CD8-positive, alpha-beta memory T cell (primary cell): ENCODE measurements around the gene C11orf16. TPM values are rescaled to one million over a fixed set of nuclear protein-coding genes. Genes with fewer than 3 reads are reported as not detected.

ENCODE experiments used
- CTCF ChIA-PET: fragments of 350-600 bp; sonication (Branson Sonifier 250); formaldehyde crosslinking; loops from one replicate; lab custom pipeline; 2021; ENCODE audit warnings: antibody characterized with exemption; lab: Charles Lee
- POLR2A ChIA-PET: fragments of 350-600 bp; sonication (Branson Sonifier 250); formaldehyde crosslinking; loops from one replicate; lab custom pipeline; 2021; ENCODE audit warnings: antibody characterized with exemption; lab: Charles Lee
- DNase-seq, 5 donors: peaks; one replicate each; pipeline versions ENCODE4 v3.0.0 to v3.0.0-alpha.2; 2020 to 2022; ENCODE audit warnings: mixed read lengths in 1 of 5
- H3K27ac ChIP-seq: one replicate; pipeline ENCODE4 v1.7.0; 2013; ENCODE audit warnings: low read depth, mild to moderate bottlenecking, low read length, moderate library complexity
- H3K27me3 ChIP-seq: 2 replicates; pipeline ENCODE4 v1.7.0; 2013; ENCODE audit warnings: low read length, mild to moderate bottlenecking; ENCODE audit not compliant: insufficient read depth, poor library complexity, severe bottlenecking
- H3K36me3 ChIP-seq: 2 replicates; pipeline ENCODE4 v1.7.0; 2013; ENCODE audit warnings: mild to moderate bottlenecking, low read length, moderate library complexity; ENCODE audit not compliant: insufficient read depth
- H3K4me1 ChIP-seq: 2 replicates; pipeline ENCODE4 v1.7.0; 2013; ENCODE audit warnings: mild to moderate bottlenecking, low read length, moderate library complexity; ENCODE audit not compliant: insufficient read depth
- H3K4me3 ChIP-seq: 2 replicates; pipeline ENCODE4 v1.7.0; 2013; ENCODE audit warnings: mild to moderate bottlenecking, low read length
- H3K9me3 ChIP-seq: 2 replicates; pipeline ENCODE4 v1.7.0; 2013; ENCODE audit warnings: mild to moderate bottlenecking, low read length
- H3K27ac Mint-ChIP-seq, 8 donors: one replicate each; pipeline ENCODE4 v1.8.0; 2020 to 2021; ENCODE audit warnings: mixed read lengths in 8 of 8, mild to moderate bottlenecking in 6 of 8, inconsistent platforms in 3 of 8, moderate library complexity in 3 of 8
- H3K27me3 Mint-ChIP-seq, 2 donors: one replicate each; pipeline ENCODE4 v1.8.0; 2020 to 2021; ENCODE audit warnings: mixed read lengths in 2 of 2, mild to moderate bottlenecking in 1 of 2, moderate library complexity in 1 of 2
- H3K36me3 Mint-ChIP-seq, 3 donors: one replicate each; pipeline ENCODE4 v1.8.0; 2020 to 2021; ENCODE audit warnings: mixed read lengths in 3 of 3, inconsistent platforms in 1 of 3, mild to moderate bottlenecking in 1 of 3
- H3K4me1 Mint-ChIP-seq, 3 donors: one replicate each; pipeline ENCODE4 v1.8.0; 2020 to 2021; ENCODE audit warnings: mixed read lengths in 3 of 3, inconsistent platforms in 1 of 3, mild to moderate bottlenecking in 1 of 3
- H3K4me3 Mint-ChIP-seq, 7 donors: one replicate each; pipeline ENCODE4 v1.8.0; 2020 to 2021; ENCODE audit warnings: mixed read lengths in 7 of 7, mild to moderate bottlenecking in 6 of 7, moderate library complexity in 4 of 7, inconsistent platforms in 2 of 7
- H3K9me3 Mint-ChIP-seq, 5 donors: one replicate each; pipeline ENCODE4 v1.8.0; 2020 to 2022; ENCODE audit warnings: mixed read lengths in 5 of 5, mild to moderate bottlenecking in 3 of 5, moderate library complexity in 2 of 5, inconsistent platforms in 1 of 5
- polyA plus RNA-seq: library from polyadenylated mRNA; unstranded; fragments of 300-500 nt; fragmentation: Illumina TruSeq; gene quantifications from one replicate; pipeline ENCODE4 v1.2.3, GENCODE V29; 2021
- total RNA-seq, 2 experiments: library from RNA; stranded (reverse); gene quantifications; one replicate each; pipeline ENCODE4 v1.2.3, GENCODE V29; 2021

Gene C11orf16
- total and polyA plus RNA-seq, 3 experiments from 2014 or later = not detected

GRCh38 chr11:8922691-8923090, 10.1 kb downstream of the C11orf16 start:
- H3K4me3 ChIP-seq = no peak overlapping the region
- ChIA-PET POLR2A (no interaction called here), CTCF (no interaction called here)
- Mint-ChIP-seq H3K4me1 (no peaks in the 10 kb centered on the region), H3K27ac (peak overlapping the region in 1 of 8 donors; percentile 83), H3K4me3 (no peak overlapping the region), H3K9me3 (no peaks in the 10 kb centered on the region), H3K36me3 (peaks cover 0 to 47% (median 9%) of the 10 kb centered on the region in 3 donors), H3K27me3 (peaks cover 0 to 2% of the 10 kb centered on the region in 2 donors)
- no peaks in the 10 kb centered on the region for H3K9me3 ChIP-seq
- no peaks in the 10 kb centered on the region for H3K27me3 ChIP-seq
- no peaks in the 10 kb centered on the region for H3K4me1 ChIP-seq
- H3K36me3 ChIP-seq = peaks cover 5% of the 10 kb centered on the region
- H3K27ac ChIP-seq = no peak overlapping the region
- no peak for DNase-seq

- no peak overlapping the region for H3K4me3 ChIP-seq
- no peak for DNase-seq
- Mint-ChIP-seq H3K36me3 (peaks cover 0 to 61% (median 9%) of the 10 kb centered on the region in 3 donors), H3K4me3 (no peak overlapping the region), H3K4me1 (peaks cover 14 to 21% (median 18%) of the 10 kb centered on the region in 3 donors), H3K27ac (peak overlapping the region in 1 of 8 donors; percentile 26), H3K9me3 (no peaks in the 10 kb centered on the region), H3K27me3 (peaks cover 0 to 2% of the 10 kb centered on the region in 2 donors)
- POLR2A ChIA-PET = no interaction called here
- H3K27me3 ChIP-seq = no peaks in the 10 kb centered on the region
- CTCF ChIA-PET = interaction anchor here (1.1 kb wide), 1 partner anchor 99 kb away, joined by 3 read pairs; no protein-coding TSS in a partner anchor
- peaks cover 5% of the 10 kb centered on the region for H3K36me3 ChIP-seq
- H3K27ac ChIP-seq = no peak overlapping the region
- peaks cover 17% of the 10 kb centered on the region for H3K4me1 ChIP-seq
- no peaks in the 10 kb centered on the region for H3K9me3 ChIP-seq
Measured at GRCh38 chr11:8917157-8917825, 15.5 kb downstream of the C11orf16 start.

- peak overlapping the region; percentile 51 for H3K27ac ChIP-seq
- Mint-ChIP-seq H3K4me1 (peaks cover 23 to 33% (median 30%) of the 10 kb centered on the region in 3 donors), H3K27ac (peak overlapping the region in 7 of 8 donors; percentile 9 to 90 (median 86)), H3K9me3 (no peaks in the 10 kb centered on the region), H3K27me3 (no peaks in the 10 kb centered on the region), H3K36me3 (peaks cover 0 to 40% (median 6%) of the 10 kb centered on the region in 3 donors), H3K4me3 (peak overlapping the region in 6 of 7 donors; percentile 71 to 79 (median 76))
- no peak for DNase-seq
- ChIA-PET POLR2A (no interaction called here), CTCF (interaction anchor here (0.7 to 4.7 kb wide), 10 partner anchors 9 to 620 kb away, joined by 3 to 26 read pairs (median 4); partner anchors contain the start of genes ASCL3 and NRIP3)
- peak overlapping the region; percentile 53 for H3K4me3 ChIP-seq
- peaks cover 23% of the 10 kb centered on the region for H3K4me1 ChIP-seq
- no peaks in the 10 kb centered on the region for H3K27me3 ChIP-seq
- no peaks in the 10 kb centered on the region for H3K9me3 ChIP-seq
- peaks cover 5% of the 10 kb centered on the region for H3K36me3 ChIP-seq
Measured at GRCh38 chr11:8914661-8915018, 18.1 kb downstream of the C11orf16 start.

GRCh38 chr11:8913961-8914660, 18.6 kb downstream of the C11orf16 start:
- peak in 4 of 5 donors; percentile 8 to 61 (median 38) for DNase-seq
- H3K4me1 Mint-ChIP-seq = peaks cover 26 to 38% (median 34%) of the 10 kb centered on the region in 3 donors
- Histone ChIP-seq H3K4me3 (peak overlapping the region; percentile 53), H3K9me3 (no peaks in the 10 kb centered on the region), H3K27ac (peak overlapping the region; percentile 51), H3K36me3 (peaks cover 5% of the 10 kb centered on the region), H3K4me1 (peaks cover 23% of the 10 kb centered on the region), H3K27me3 (no peaks in the 10 kb centered on the region)
- H3K36me3 Mint-ChIP-seq = peaks cover 0 to 35% (median 5%) of the 10 kb centered on the region in 3 donors
- ChIA-PET POLR2A (interaction anchor here (0.8 to 1.0 kb wide), 2 partner anchors 50 to 231 kb away, joined by 3 to 4 read pairs; partner anchors contain the start of genes RPL27A, TMEM9B and TRIM66), CTCF (interaction anchor here (0.9 to 4.7 kb wide), 8 partner anchors 12 to 621 kb away, joined by 3 to 26 read pairs (median 5); partner anchors contain the start of gene TMEM9B)
- H3K9me3 Mint-ChIP-seq = no peaks in the 10 kb centered on the region
- H3K4me3 Mint-ChIP-seq = peak overlapping the region; percentile 71 to 87 (median 76)
- peak overlapping the region; percentile 66 to 97 (median 87) for H3K27ac Mint-ChIP-seq
- no peaks in the 10 kb centered on the region for H3K27me3 Mint-ChIP-seq

GRCh38 chr11:8911029-8911823, 21.5 kb downstream of the C11orf16 start, which contains the start of gene AKIP1:
AKIP1 (plus strand) TSS chr11:8911189; CDS start chr11:8911450, 261 bp downstream.
- no peaks in the 10 kb centered on the region for H3K9me3 Mint-ChIP-seq
- peak within 1 kb of the TSS; percentile 50 to 95 (median 89) for H3K27ac Mint-ChIP-seq
- Histone ChIP-seq H3K9me3 (no peaks in the 10 kb centered on the region), H3K4me1 (peaks cover 23% of the 10 kb centered on the region), H3K36me3 (no peaks in the 10 kb centered on the region), H3K4me3 (peak within 1 kb of the TSS; percentile 69), H3K27ac (peak within 1 kb of the TSS; percentile 55), H3K27me3 (no peaks in the 10 kb centered on the region)
- ChIA-PET CTCF (interaction anchor here (1.2 to 4.7 kb wide), 4 partner anchors 48 to 227 kb away, joined by 3 to 26 read pairs (median 6); no protein-coding TSS in a partner anchor), POLR2A (interaction anchor here (0.9 kb wide), 1 partner anchor 229 kb away, joined by 3 read pairs; the partner anchor contains the start of genes RPL27A and TRIM66)
- no peaks in the 10 kb centered on the region for H3K27me3 Mint-ChIP-seq
- peaks cover 30 to 47% (median 38%) of the 10 kb centered on the region in 3 donors for H3K4me1 Mint-ChIP-seq
- peak; percentile 72 to 91 (median 80) for DNase-seq
- peak within 1 kb of the TSS; percentile 90 to 98 (median 93) for H3K4me3 Mint-ChIP-seq
- H3K36me3 Mint-ChIP-seq = peaks cover 0 to 8% (median 0%) of the 10 kb centered on the region in 3 donors

GRCh38 chr11:8910649-8911026, 22.1 kb downstream of the C11orf16 start:
- Histone ChIP-seq H3K4me3 (peak overlapping the region; percentile 69), H3K4me1 (peaks cover 23% of the 10 kb centered on the region), H3K9me3 (no peaks in the 10 kb centered on the region), H3K36me3 (no peaks in the 10 kb centered on the region), H3K27me3 (no peaks in the 10 kb centered on the region), H3K27ac (no peak overlapping the region)
- H3K9me3 Mint-ChIP-seq = no peaks in the 10 kb centered on the region
- H3K27ac Mint-ChIP-seq = peak overlapping the region in 7 of 8 donors; percentile 32 to 95 (median 86)
- CTCF ChIA-PET = interaction anchor here (1.2 to 2.0 kb wide), 2 partner anchors 49 to 53 kb away, joined by 5 to 6 read pairs; no protein-coding TSS in a partner anchor
- peaks cover 0 to 6% (median 0%) of the 10 kb centered on the region in 3 donors for H3K36me3 Mint-ChIP-seq
- H3K27me3 Mint-ChIP-seq = no peaks in the 10 kb centered on the region
- no peak for DNase-seq
- peaks cover 30 to 47% (median 38%) of the 10 kb centered on the region in 3 donors for H3K4me1 Mint-ChIP-seq
- POLR2A ChIA-PET = interaction anchor here (0.6 to 0.9 kb wide), 2 partner anchors 228 to 1947 kb away, joined by 3 read pairs; partner anchors contain the start of genes RPL27A, TRIM66 and ZBED5
- peak overlapping the region; percentile 90 to 98 (median 93) for H3K4me3 Mint-ChIP-seq

- Histone ChIP-seq H3K4me1 (peaks cover 6% of the 10 kb centered on the region), H3K4me3 (no peak overlapping the region), H3K27ac (no peak overlapping the region), H3K9me3 (no peaks in the 10 kb centered on the region), H3K36me3 (no peaks in the 10 kb centered on the region), H3K27me3 (no peaks in the 10 kb centered on the region)
- H3K4me1 Mint-ChIP-seq = peaks cover 17 to 32% (median 20%) of the 10 kb centered on the region in 3 donors
- no peak overlapping the region for H3K27ac Mint-ChIP-seq
- DNase-seq = no peak
- H3K36me3 Mint-ChIP-seq = peaks cover 0 to 2% (median 0%) of the 10 kb centered on the region in 3 donors
- H3K9me3 Mint-ChIP-seq = no peaks in the 10 kb centered on the region
- peaks cover 0 to 4% of the 10 kb centered on the region in 2 donors for H3K27me3 Mint-ChIP-seq
- H3K4me3 Mint-ChIP-seq = peak overlapping the region in 1 of 7 donors; percentile 93
- ChIA-PET CTCF (no interaction called here), POLR2A (no interaction called here)
Measured at GRCh38 chr11:8908099-8908498, 24.6 kb downstream of the C11orf16 start.
